Erythroblast (primary cell): Measurements from ENCODE around the gene RNU1-3.
"Not testable (repeated sequence)": the region's sequence is repeated elsewhere in the genome, so short reads cannot be mapped to it uniquely, and the experiment has no call there.

Experiments used
- GATA1 ChIP-seq: IDR thresholded peaks from 2 replicates; pipeline ENCODE4 v1.6.1; 2011; ENCODE audit warnings: low read depth, mild to moderate bottlenecking, control low read depth, low read length, moderate library complexity
- POLR2A ChIP-seq: IDR thresholded peaks from 2 replicates; pipeline ENCODE4 v1.6.1; 2011; ENCODE audit warnings: mild to moderate bottlenecking, low read length

DNA sequence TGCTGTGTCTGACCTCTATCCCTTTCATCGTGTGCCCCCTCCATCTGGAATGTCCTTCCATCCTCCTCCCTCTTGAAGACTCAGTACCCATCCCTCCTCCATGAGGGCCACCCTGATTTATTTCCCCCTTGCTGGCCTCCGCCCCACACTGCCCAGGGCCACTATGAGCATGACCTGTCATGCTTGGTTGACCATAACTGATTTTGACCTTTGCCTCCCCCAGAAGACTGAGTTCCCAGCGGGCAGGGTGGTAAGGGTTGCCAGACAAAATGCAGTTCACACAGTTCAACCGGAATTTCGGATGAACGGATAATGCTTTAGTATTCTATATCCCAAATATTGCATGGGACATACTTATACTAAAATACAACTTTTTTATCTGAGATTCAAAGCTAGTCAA lies 42.0 kb upstream of the RNU1-3 start:
- TF ChIP-seq POLR2A, GATA1: not testable (repeated sequence)
